Measurements from ENCODE around the gene TP53BP1.
"Not testable (repeated sequence)": the region's sequence is repeated elsewhere in the genome, so short reads cannot be mapped to it uniquely, and the experiment has no call there.

TP53BP1 gene, protein sequence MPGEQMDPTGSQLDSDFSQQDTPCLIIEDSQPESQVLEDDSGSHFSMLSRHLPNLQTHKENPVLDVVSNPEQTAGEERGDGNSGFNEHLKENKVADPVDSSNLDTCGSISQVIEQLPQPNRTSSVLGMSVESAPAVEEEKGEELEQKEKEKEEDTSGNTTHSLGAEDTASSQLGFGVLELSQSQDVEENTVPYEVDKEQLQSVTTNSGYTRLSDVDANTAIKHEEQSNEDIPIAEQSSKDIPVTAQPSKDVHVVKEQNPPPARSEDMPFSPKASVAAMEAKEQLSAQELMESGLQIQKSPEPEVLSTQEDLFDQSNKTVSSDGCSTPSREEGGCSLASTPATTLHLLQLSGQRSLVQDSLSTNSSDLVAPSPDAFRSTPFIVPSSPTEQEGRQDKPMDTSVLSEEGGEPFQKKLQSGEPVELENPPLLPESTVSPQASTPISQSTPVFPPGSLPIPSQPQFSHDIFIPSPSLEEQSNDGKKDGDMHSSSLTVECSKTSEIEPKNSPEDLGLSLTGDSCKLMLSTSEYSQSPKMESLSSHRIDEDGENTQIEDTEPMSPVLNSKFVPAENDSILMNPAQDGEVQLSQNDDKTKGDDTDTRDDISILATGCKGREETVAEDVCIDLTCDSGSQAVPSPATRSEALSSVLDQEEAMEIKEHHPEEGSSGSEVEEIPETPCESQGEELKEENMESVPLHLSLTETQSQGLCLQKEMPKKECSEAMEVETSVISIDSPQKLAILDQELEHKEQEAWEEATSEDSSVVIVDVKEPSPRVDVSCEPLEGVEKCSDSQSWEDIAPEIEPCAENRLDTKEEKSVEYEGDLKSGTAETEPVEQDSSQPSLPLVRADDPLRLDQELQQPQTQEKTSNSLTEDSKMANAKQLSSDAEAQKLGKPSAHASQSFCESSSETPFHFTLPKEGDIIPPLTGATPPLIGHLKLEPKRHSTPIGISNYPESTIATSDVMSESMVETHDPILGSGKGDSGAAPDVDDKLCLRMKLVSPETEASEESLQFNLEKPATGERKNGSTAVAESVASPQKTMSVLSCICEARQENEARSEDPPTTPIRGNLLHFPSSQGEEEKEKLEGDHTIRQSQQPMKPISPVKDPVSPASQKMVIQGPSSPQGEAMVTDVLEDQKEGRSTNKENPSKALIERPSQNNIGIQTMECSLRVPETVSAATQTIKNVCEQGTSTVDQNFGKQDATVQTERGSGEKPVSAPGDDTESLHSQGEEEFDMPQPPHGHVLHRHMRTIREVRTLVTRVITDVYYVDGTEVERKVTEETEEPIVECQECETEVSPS (N-terminal part only)

GRCh38 chr15:43492673-43493601 is at the start of gene TP53BP1:
TP53BP1 (minus strand) TSS chr15:43493156; CDS start chr15:43493043, 113 bp downstream.
- no peak for FAIRE-seq

- FAIRE-seq: no peak
Observed at GRCh38 chr15:43541785-43542184, 48.8 kb upstream of the TP53BP1 start.

- FAIRE-seq: no peak
Observed at GRCh38 chr15:43538091-43538490, 45.1 kb upstream of the TP53BP1 start.

DNA sequence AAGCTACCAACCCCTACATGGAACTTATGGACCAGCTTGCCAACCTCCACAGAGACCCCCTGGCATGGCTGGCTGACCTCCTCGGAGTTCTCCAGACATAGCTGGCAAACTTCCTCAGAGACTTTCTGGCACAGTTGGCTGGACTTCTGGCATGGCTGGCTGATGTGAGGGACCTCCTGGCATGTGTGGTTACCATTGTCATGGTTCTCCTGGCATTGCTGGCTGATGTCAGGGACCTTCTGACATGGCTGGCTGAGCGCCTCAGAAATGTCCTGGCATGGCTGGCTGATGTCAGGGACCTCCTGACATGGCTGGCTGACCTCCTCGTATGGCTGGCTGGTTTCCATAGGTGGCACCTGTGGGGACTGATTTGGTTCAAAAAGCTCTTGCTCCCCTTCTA is 41.9 kb upstream of the TP53BP1 start:
- no peak for FAIRE-seq

DNA sequence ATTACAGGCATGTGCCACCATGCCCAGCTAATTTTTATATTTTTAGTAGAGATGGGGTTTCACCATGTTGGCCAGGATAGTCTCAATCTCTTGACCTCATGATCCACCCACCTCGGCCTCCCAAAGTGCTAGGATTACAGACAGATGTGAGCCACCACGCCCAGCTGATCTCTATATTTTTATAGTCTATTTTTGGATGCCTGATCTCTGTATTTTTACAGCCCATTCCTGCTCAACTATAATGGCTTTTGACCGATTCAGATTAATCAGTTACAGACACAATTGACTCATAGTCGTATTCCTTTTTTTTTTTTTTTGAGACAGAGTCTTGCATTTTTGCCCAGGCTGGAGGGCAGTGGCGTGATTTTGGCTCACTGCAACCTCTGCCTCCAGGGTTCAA is 39.9 kb upstream of the TP53BP1 start:
- not testable (repeated sequence) for FAIRE-seq

DNA sequence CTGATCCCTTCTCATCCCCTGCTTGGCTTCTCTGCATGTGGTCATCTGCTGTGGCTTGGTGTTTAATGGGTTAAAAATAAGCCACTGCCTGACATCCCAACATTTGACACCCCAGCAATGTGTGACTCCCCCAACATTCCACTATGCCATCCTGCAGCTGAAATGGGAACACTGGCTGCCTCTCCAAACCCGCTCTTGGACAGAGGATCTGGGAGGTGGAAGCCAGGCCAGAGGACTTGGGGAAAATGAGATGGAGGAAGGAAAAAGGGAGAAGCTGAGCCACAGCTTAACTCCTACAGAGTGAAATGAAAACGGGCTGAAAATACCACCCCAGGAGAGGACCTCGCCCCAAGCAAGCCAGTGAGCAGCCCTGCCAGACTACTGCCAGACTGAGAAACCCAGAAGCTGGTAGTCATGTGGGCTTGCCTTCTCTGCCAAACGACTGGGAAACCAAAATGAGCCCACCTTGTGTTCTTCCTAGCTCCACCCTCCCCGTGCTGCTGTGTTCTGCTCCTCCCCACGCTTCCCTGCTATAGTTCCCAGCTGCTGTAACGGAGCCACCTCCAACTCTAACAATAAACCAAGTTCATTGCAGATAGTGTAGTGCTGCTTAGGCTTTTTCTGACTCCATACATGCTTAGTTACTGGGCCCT is 38.2 kb upstream of the TP53BP1 start:
- FAIRE-seq: no peak

DNA sequence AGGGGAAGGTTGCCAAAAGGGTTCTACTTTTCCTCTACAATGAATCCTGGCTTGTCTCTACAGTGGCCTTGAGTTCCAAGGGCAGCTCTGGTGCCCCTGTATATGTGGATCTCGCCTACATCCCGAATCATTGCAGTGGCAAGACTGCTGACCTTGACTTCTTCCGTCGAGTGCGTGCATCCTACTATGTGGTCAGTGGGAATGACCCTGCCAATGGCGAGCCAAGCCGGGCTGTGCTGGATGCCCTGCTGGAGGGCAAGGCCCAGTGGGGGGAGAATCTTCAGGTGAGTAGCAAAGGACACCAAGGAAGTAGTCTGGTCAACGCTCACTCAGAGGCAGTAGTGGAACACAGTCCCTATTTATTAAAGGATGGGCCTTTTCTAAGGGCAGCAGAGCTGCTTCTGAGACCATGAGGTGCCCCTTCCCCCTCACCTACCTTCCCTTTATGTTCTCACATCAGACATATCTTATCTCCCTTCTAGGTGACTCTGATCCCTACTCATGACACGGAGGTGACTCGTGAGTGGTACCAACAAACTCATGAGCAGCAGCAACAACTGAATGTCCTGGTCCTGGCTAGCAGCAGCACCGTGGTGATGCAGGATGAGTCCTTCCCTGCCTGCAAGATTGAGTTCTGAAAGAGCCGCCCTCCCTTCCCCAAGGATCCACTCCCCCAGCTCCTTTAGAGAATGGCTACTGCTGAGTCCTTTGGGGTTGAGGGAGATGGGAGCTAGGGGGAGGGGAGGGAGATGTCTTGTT is 36.8 kb upstream of the TP53BP1 start:
- FAIRE-seq: no peak

DNA sequence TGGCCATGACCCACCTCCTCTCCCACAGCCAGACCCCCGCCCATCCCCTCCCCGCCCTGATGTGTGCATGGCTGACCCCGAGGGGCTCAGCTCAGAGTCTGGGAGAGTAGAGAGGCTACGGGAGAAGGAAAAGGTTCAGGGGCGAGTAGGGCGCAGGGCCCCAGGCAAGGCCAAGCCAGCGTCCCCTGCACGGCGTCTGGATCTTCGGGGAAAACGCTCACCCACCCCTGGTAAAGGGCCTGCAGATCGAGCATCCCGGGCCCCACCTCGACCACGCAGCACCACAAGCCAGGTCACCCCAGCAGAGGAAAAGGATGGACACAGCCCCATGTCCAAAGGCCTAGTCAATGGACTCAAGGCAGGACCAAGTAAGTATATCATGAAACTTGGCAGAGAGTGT is 36.2 kb upstream of the TP53BP1 start:
- no peak for FAIRE-seq

DNA sequence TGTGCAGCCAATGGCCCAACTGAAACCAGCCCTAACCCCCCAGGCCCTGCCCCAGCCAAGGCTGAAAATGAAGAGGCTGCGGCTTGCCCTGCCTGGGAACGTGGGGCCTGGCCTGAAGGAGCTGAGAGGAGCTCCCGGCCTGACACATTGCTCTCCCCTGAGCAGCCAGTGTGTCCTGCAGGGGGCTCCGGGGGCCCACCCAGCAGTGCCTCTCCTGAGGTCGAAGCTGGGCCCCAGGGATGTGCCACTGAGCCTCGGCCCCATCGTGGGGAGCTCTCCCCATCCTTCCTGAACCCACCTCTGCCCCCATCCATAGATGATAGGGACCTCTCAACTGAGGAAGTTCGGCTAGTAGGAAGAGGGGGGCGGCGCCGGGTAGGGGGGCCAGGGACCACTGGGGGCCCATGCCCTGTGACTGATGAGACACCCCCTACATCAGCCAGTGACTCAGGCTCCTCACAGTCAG is 35.6 kb upstream of the TP53BP1 start:
- FAIRE-seq: no peak

DNA sequence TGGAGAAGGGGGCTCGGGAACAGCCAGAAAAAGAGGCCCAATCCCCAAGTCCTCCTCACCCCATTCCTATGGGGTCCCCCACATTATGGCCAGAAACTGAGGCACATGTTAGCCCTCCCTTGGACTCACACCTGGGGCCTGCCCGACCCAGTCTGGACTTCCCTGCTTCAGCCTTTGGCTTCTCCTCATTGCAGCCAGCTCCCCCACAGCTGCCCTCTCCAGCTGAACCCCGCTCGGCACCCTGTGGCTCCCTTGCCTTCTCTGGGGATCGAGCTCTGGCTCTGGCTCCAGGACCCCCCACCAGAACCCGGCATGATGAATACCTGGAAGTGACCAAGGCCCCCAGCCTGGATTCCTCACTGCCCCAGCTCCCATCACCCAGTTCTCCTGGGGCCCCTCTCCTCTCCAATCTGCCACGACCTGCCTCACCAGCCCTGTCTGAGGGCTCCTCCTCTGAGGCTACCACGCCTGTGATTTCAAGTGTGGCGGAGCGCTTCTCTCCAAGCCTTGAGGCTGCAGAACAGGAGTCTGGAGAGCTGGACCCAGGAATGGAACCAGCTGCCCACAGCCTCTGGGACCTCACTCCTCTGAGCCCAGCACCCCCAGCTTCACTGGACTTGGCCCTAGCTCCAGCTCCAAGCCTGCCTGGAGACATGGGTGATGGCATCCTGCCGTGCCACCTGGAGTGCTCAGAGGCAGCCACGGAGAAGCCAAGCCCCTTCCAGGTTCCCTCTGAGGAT is 35.0 kb upstream of the TP53BP1 start:
- no peak for FAIRE-seq

DNA sequence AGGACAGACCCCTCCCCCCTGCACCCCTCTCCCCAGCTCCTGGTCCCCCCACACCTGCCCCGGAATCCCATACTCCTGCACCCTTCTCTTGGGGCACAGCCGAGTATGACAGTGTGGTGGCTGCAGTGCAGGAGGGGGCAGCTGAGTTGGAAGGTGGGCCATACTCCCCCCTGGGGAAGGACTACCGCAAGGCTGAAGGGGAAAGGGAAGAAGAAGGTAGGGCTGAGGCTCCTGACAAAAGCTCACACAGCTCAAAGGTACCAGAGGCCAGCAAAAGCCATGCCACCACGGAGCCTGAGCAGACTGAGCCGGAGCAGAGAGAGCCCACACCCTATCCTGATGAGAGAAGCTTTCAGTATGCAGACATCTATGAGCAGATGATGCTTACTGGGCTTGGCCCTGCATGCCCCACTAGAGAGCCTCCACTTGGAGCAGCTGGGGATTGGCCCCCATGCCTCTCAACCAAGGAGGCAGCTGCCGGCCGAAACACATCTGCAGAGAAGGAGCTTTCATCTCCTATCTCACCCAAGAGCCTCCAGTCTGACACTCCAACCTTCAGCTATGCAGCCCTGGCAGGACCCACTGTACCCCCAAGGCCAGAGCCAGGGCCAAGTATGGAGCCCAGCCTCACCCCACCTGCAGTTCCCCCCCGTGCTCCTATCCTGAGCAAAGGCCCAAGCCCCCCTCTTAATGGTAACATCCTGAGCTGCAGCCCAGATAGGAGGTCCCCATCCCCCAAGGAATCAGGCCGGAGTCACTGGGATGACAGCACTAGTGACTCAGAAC is 34.3 kb upstream of the TP53BP1 start:
- no peak for FAIRE-seq

DNA sequence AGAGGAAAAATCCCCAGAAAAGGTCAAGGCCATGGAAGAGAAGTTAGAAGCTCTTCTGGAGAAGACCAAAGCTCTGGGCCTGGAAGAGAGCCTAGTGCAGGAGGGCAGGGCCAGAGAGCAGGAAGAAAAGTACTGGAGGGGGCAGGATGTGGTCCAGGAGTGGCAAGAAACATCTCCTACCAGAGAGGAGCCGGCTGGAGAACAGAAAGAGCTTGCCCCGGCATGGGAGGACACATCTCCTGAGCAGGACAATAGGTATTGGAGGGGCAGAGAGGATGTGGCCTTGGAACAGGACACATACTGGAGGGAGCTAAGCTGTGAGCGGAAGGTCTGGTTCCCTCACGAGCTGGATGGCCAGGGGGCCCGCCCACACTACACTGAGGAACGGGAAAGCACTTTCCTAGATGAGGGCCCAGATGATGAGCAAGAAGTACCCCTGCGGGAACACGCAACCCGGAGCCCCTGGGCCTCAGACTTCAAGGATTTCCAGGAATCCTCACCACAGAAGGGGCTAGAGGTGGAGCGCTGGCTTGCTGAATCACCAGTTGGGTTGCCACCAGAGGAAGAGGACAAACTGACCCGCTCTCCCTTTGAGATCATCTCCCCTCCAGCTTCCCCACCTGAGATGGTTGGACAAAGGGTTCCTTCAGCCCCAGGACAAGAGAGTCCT is 33.4 kb upstream of the TP53BP1 start:
- no peak for FAIRE-seq

GRCh38 chr15:43525131-43525530 is 32.2 kb upstream of the TP53BP1 start:
- FAIRE-seq: no peak

GRCh38 chr15:43524254-43524845 is 31.4 kb upstream of the TP53BP1 start:
- FAIRE-seq: no peak

DNA sequence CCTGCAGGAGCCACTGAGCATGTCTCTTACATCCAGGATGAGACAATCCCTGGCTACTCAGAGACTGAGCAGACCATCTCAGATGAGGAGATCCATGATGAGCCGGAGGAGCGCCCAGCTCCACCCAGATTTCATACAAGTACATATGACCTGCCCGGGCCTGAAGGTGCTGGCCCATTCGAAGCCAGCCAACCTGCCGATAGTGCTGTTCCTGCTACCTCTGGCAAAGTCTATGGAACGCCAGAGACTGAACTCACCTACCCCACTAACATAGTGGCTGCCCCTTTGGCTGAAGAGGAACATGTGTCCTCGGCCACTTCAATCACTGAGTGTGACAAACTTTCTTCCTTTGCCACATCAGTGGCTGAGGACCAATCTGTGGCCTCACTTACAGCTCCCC is 30.7 kb upstream of the TP53BP1 start:
- no peak for FAIRE-seq

DNA sequence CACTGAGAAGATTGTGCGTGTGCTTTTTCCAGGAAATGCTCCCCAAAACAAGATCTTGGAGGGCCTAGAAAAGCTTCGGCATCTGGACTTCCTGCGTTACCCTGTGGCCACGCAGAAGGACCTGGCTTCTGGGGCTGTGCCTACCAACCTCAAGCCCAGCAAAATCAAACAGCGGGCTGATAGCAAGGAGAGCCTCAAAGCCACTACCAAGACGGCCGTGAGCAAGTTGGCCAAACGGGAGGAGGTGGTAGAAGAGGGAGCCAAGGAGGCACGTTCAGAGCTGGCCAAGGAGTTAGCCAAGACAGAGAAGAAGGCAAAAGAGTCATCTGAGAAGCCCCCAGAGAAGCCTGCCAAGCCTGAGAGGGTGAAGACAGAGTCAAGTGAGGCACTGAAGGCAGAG is 29.3 kb upstream of the TP53BP1 start:
- FAIRE-seq: no peak

- FAIRE-seq: no peak
Observed at GRCh38 chr15:43521419-43521818, 28.5 kb upstream of the TP53BP1 start.

DNA sequence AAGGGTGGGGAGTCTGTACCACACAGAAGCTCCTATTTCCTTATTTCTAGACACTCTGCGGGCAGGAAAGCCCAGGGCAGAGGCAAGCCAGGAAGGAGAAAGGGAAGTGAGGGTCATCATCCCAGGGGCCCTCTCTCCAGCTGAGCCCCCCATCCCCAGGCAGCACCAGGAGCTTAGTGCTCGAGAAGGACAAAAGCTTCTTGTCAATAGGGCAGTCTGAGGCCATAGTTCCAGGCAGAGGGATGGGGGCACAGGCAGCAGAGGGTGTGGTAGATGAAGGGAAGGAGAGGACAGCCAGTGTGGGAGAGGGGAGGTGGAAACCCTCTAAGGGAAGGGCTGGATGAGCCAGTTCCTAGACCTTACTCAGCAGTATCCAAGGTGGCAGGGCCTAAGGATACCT is 27.2 kb upstream of the TP53BP1 start:
- no peak for FAIRE-seq
